ENCODE data around the gene ULK1. TPM values are rescaled to one million over a fixed set of nuclear protein-coding genes. Genes with fewer than 3 reads are reported as not detected.

The ULK1 gene
- polyA plus RNA-seq, 3 donors = 1.0 to 75.1 (median 1.3) TPM

DNA sequence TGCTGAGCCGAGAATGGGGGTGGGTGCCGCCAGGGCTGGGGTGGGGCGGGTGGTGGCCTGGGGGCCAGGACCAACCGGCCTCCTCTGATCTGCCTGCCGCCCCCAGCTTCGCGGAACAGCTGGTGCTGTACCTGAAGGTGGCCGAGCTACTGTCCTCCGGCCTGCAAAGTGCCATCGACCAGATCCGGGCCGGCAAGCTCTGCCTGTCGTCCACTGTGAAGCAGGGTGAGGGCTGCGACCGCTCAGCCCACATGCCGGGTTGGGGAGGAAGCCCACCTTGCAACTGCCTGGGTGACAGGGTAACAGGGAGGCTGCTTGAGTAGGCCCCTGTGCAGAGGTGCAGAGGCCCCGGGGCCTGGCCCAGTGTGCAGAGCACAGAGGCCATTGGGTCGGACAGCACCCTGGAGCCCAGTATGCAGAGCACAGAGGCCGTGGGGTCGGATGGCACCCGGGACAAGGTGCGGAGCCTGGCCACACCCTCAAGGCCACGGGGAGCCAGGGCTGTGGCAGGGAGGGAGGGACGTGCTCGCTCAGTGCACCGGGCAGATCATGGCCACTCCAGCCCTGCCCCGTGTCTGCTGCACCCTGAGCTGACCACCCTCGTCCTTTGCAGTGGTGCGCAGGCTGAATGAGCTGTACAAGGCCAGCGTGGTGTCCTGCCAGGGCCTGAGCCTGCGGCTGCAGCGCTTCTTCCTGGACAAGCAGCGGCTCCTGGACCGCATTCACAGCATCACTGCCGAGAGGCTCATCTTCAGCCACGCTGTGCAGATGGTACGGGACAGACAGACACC, 25.1 kb downstream of the ULK1 start:
- no peak overlapping the region for H3K27ac ChIP-seq (ENCODE audit: low read depth in 1 of 2, low read length in 2 of 2)
- H3K79me2 ChIP-seq (ENCODE audit: insufficient read depth, low read length) = no peaks in the 10 kb centered on the region
- Mint-ChIP-seq H3K27ac (no peak overlapping the region), H3K4me3 (no peak overlapping the region), H3K36me3 (peaks cover 49 to 68% of the 10 kb centered on the region in 2 donors), H3K9me3 (peaks cover 0 to 3% (median 0%) of the 10 kb centered on the region in 7 donors), H3K4me1 (peaks cover 10% of the 10 kb centered on the region), H3K27me3 (ENCODE audit: low read depth in 3 of 3) (peaks cover 0 to 4% (median 0%) of the 10 kb centered on the region in 3 donors)
- no peak overlapping the region for H3K4me3 ChIP-seq (replicated peaks in 1 of 3; ENCODE audit: low read depth in 2 of 3, low read length in 3 of 3)
- H3K9ac ChIP-seq (ENCODE audit: insufficient read depth, low read length, poor library complexity, severe bottlenecking) = no peak overlapping the region
- no peak for DNase-seq
- no peaks in the 10 kb centered on the region for H3K27me3 ChIP-seq (ENCODE audit: control insufficient read depth in 2 of 2, insufficient read depth in 2 of 2, low read length in 2 of 2)
- TF ChIP-seq, protein P1, sequence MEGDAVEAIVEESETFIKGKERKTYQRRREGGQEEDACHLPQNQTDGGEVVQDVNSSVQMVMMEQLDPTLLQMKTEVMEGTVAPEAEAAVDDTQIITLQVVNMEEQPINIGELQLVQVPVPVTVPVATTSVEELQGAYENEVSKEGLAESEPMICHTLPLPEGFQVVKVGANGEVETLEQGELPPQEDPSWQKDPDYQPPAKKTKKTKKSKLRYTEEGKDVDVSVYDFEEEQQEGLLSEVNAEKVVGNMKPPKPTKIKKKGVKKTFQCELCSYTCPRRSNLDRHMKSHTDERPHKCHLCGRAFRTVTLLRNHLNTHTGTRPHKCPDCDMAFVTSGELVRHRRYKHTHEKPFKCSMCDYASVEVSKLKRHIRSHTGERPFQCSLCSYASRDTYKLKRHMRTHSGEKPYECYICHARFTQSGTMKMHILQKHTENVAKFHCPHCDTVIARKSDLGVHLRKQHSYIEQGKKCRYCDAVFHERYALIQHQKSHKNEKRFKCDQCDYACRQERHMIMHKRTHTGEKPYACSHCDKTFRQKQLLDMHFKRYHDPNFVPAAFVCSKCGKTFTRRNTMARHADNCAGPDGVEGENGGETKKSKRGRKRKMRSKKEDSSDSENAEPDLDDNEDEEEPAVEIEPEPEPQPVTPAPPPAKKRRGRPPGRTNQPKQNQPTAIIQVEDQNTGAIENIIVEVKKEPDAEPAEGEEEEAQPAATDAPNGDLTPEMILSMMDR (IDR thresholded peaks at IDR 0.05) = no peak
- peaks cover 78% of the 10 kb centered on the region for H4K20me1 ChIP-seq (ENCODE audit: insufficient read depth, low read length)
- intact Hi-C loops (cut with micrococcal nuclease) = no loop called here
- WGBS (ENCODE audit: insufficient coverage) = 95% methylated on average over 37 of the region's 37 CpGs
- H3K4me2 ChIP-seq (replicated peaks; ENCODE audit: extremely low read depth, low read length, poor library complexity, severe bottlenecking) = no peak overlapping the region
- H3K36me3 ChIP-seq (replicated peaks in 1 of 2; ENCODE audit: control insufficient read depth in 1 of 2, insufficient read depth in 2 of 2, low read length in 2 of 2) = peaks cover 64 to 82% of the 10 kb centered on the region in 2 donors
- H3K9me3 ChIP-seq (replicated peaks in 1 of 2; ENCODE audit: control insufficient read depth in 1 of 2, insufficient read depth in 1 of 2, low read length in 2 of 2) = no peaks in the 10 kb centered on the region
- H2AFZ ChIP-seq (ENCODE audit: insufficient read depth, low read depth, low read length, poor library complexity, severe bottlenecking) = no peak overlapping the region
- peaks cover 7 to 9% of the 10 kb centered on the region in 2 donors for H3K4me1 ChIP-seq (ENCODE audit: control insufficient read depth in 1 of 2, insufficient read depth in 2 of 2, low read length in 2 of 2)

DNA sequence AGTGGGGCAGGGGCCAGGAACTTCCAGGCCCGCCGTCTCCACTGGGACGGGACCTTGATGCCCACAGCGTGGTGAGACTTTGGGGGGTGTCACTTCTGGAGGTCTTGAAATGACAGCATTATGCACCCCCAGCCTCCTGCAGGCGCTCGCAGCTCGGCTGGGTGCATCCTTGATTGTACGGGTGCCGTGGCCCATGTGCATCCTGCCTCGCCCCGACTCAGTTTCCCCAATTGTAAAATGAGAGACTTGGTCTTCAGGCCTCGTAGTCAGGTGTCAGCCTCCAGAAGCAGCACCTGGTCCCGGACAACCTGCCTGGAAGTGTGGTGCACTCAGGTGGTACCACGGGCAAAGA, 25.7 kb downstream of the ULK1 start:
- no peak overlapping the region for H3K4me2 ChIP-seq (replicated peaks; ENCODE audit: extremely low read depth, low read length, poor library complexity, severe bottlenecking)
- H3K79me2 ChIP-seq (ENCODE audit: insufficient read depth, low read length) = no peaks in the 10 kb centered on the region
- H3K27me3 ChIP-seq (ENCODE audit: control insufficient read depth in 2 of 2, insufficient read depth in 2 of 2, low read length in 2 of 2) = no peaks in the 10 kb centered on the region
- H2AFZ ChIP-seq (ENCODE audit: insufficient read depth, low read depth, low read length, poor library complexity, severe bottlenecking) = no peak overlapping the region
- TF ChIP-seq, protein P1 (IDR thresholded peaks at IDR 0.05) = no peak
- no peaks in the 10 kb centered on the region for H3K9me3 ChIP-seq (replicated peaks in 1 of 2; ENCODE audit: control insufficient read depth in 1 of 2, insufficient read depth in 1 of 2, low read length in 2 of 2)
- Mint-ChIP-seq H3K36me3 (peaks cover 44 to 63% of the 10 kb centered on the region in 2 donors), H3K4me1 (peaks cover 16% of the 10 kb centered on the region), H3K27ac (no peak overlapping the region), H3K27me3 (ENCODE audit: low read depth in 3 of 3) (peaks cover 0 to 4% (median 0%) of the 10 kb centered on the region in 3 donors), H3K4me3 (no peak overlapping the region), H3K9me3 (peaks cover 0 to 3% (median 0%) of the 10 kb centered on the region in 7 donors)
- intact Hi-C loops (cut with micrococcal nuclease) = no loop called here
- no peak overlapping the region for H3K27ac ChIP-seq (ENCODE audit: low read depth in 1 of 2, low read length in 2 of 2)
- WGBS (ENCODE audit: insufficient coverage) = 98% methylated on average over 12 of the region's 14 CpGs
- H3K4me1 ChIP-seq (ENCODE audit: control insufficient read depth in 1 of 2, insufficient read depth in 2 of 2, low read length in 2 of 2) = peaks cover 12 to 15% of the 10 kb centered on the region in 2 donors
- H3K36me3 ChIP-seq (replicated peaks in 1 of 2; ENCODE audit: control insufficient read depth in 1 of 2, insufficient read depth in 2 of 2, low read length in 2 of 2) = peaks cover 59 to 76% of the 10 kb centered on the region in 2 donors
- H3K9ac ChIP-seq (ENCODE audit: insufficient read depth, low read length, poor library complexity, severe bottlenecking) = no peak overlapping the region
- no peak overlapping the region for H3K4me3 ChIP-seq (replicated peaks in 1 of 3; ENCODE audit: low read depth in 2 of 3, low read length in 3 of 3)
- no peak for DNase-seq
- H4K20me1 ChIP-seq (ENCODE audit: insufficient read depth, low read length) = peaks cover 72% of the 10 kb centered on the region

All from CD14-positive monocyte (primary cell).